ENCODE results near the gene NLGN1.

- no peak for TF ChIP-seq CTCF (IDR thresholded peaks at IDR 0.05; ENCODE audit: poor library complexity)
- TF ChIP-seq EZH2 (IDR thresholded peaks at IDR 0.05; ENCODE audit: borderline replicate concordance) = no peak
- no peak for TF ChIP-seq EZH2phosphoT487 (IDR thresholded peaks at IDR 0.05; ENCODE audit: low read depth, severe bottlenecking, unreplicated experiment)
Measured at GRCh38 chr3:173510565-173510964, 113.0 kb downstream of the NLGN1 start.

All from hepatocyte (in vitro differentiated cells).